Fibroblast of villous mesenchyme (primary cell): ENCODE measurements around the gene MYO1D. TPM values are rescaled to one million over a fixed set of nuclear protein-coding genes. Genes with fewer than 3 reads are reported as not detected.

Source experiments
- DNase-seq: peaks from one replicate; pipeline ENCODE4 v3.0.0-alpha.2; 2010; ENCODE audit warnings: low read depth
- H3K4me3 ChIP-seq: 2 replicates; pipeline ENCODE4 v1.5.1; 2011; ENCODE audit warnings: low read depth, mild to moderate bottlenecking, low read length
- CTCF ChIP-seq: IDR thresholded peaks from 2 replicates; pipeline ENCODE4 v1.5.1; 2012; ENCODE audit warnings: low read depth, mild to moderate bottlenecking, low read length; ENCODE audit not compliant: insufficient read depth
- total RNA-seq: library from RNA; depleted of rRNA; stranded (reverse); fragments of >200 nt; gene quantifications from 2 replicates; pipeline ENCODE4 v1.2.3, GENCODE V29; 2012

The MYO1D gene
- total RNA-seq, 1 donor = 19.0 TPM

GRCh38 chr17:32759476-32759875, 117.4 kb downstream of the MYO1D start:
- no peak overlapping the region for H3K4me3 ChIP-seq
- no peak for TF ChIP-seq CTCF
- DNase-seq = no peak

GRCh38 chr17:32757963-32758362, 119.0 kb downstream of the MYO1D start:
- DNase-seq = peak; percentile 58
- TF ChIP-seq CTCF = no peak
- H3K4me3 ChIP-seq = no peak overlapping the region

- no peak for DNase-seq
- no peak overlapping the region for H3K4me3 ChIP-seq
- no peak for TF ChIP-seq CTCF
Measured at GRCh38 chr17:32756696-32757095, 120.2 kb downstream of the MYO1D start.

- no peak overlapping the region for H3K4me3 ChIP-seq
- peak; percentile 47 for TF ChIP-seq CTCF
- DNase-seq = peak; percentile 79
Measured at GRCh38 chr17:32755045-32755805, 121.7 kb downstream of the MYO1D start.

- no peak overlapping the region for H3K4me3 ChIP-seq
- TF ChIP-seq CTCF = no peak
- no peak for DNase-seq
Measured at GRCh38 chr17:32752934-32753333, 124.0 kb downstream of the MYO1D start.

- no peak for TF ChIP-seq CTCF
- no peak overlapping the region for H3K4me3 ChIP-seq
- no peak for DNase-seq
Measured at GRCh38 chr17:32747856-32748255, 129.1 kb downstream of the MYO1D start.

GRCh38 chr17:32746698-32747097, 130.2 kb downstream of the MYO1D start:
- no peak for TF ChIP-seq CTCF
- no peak overlapping the region for H3K4me3 ChIP-seq
- DNase-seq = peak; percentile 66
